Measurements from ENCODE around the gene RORC. TPM values are rescaled to one million over a fixed set of nuclear protein-coding genes. Genes with fewer than 3 reads are reported as not detected.

RORC gene
- total and polyA plus RNA-seq, 4 donors, result 7.6 to 24.7 (median 9.6) TPM

- H3K4me1 ChIP-seq (ENCODE audit: control insufficient read depth in 5 of 5, insufficient read depth in 5 of 5, low read length in 5 of 5), result peaks cover 0 to 25% (median 12%) of the 10 kb centered on the region in 5 donors
- 23 to 52% methylated on average over 9 of the region's 9 CpGs for WGBS, 2 donors
- H3K9ac ChIP-seq (ENCODE audit: insufficient read depth in 1 of 2, low read length in 2 of 2), result no peak overlapping the region
- H3K4me3 ChIP-seq, result no peak overlapping the region
- no peak overlapping the region for H3K27ac ChIP-seq (ENCODE audit: low read depth in 1 of 2, low read length in 1 of 2)
- ATAC-seq (ENCODE audit: insufficient read depth, low FRiP score) (no peak), DNase-seq (no peak)
- H3K27me3 ChIP-seq (ENCODE audit: control insufficient read depth in 3 of 3, insufficient read depth in 3 of 3, low read length in 2 of 3), result no peaks in the 10 kb centered on the region
- no peaks in the 10 kb centered on the region for H3K36me3 ChIP-seq (ENCODE audit: control insufficient read depth in 4 of 4, insufficient read depth in 4 of 4, low read length in 4 of 4)
- H3K9me3 ChIP-seq (ENCODE audit: control insufficient read depth in 4 of 4, insufficient read depth in 3 of 4, low read length in 3 of 4), result no peaks in the 10 kb centered on the region
- TF ChIP-seq CTCF (IDR thresholded peaks at IDR 0.05; ENCODE audit: control extremely low read depth, extremely low read depth), result no peak
Measured at GRCh38 chr1:151827853-151828252, 3.7 kb downstream of the RORC start.

GRCh38 chr1:151825751-151826660, 5.6 kb downstream of the RORC start:
- TF ChIP-seq CTCF (IDR thresholded peaks at IDR 0.05; ENCODE audit: control extremely low read depth, extremely low read depth), result no peak
- 69 to 71% methylated on average over 19 to 21 of the region's 21 CpGs for WGBS, 2 donors
- no peak overlapping the region for H3K27ac ChIP-seq (ENCODE audit: low read depth in 1 of 2, low read length in 1 of 2)

GRCh38 chr1:151825204-151825603, 6.4 kb downstream of the RORC start:
- DNase-seq (peak in 2 of 3 donors; percentile 12 to 19), ATAC-seq (ENCODE audit: insufficient read depth, low FRiP score) (no peak)
- Histone ChIP-seq H3K9ac (ENCODE audit: insufficient read depth in 1 of 2, low read length in 2 of 2) (no peak overlapping the region), H3K36me3 (ENCODE audit: control insufficient read depth in 4 of 4, insufficient read depth in 4 of 4, low read length in 4 of 4) (no peaks in the 10 kb centered on the region), H3K27me3 (ENCODE audit: control insufficient read depth in 3 of 3, insufficient read depth in 3 of 3, low read length in 2 of 3) (no peaks in the 10 kb centered on the region), H3K9me3 (ENCODE audit: control insufficient read depth in 4 of 4, insufficient read depth in 3 of 4, low read length in 3 of 4) (no peaks in the 10 kb centered on the region), H3K27ac (ENCODE audit: low read depth in 1 of 2, low read length in 1 of 2) (no peak overlapping the region), H3K4me3 (no peak overlapping the region), H3K4me1 (ENCODE audit: control insufficient read depth in 5 of 5, insufficient read depth in 5 of 5, low read length in 5 of 5) (peaks cover 0 to 15% (median 9%) of the 10 kb centered on the region in 5 donors)
- no peak for TF ChIP-seq CTCF (IDR thresholded peaks at IDR 0.05; ENCODE audit: control extremely low read depth, extremely low read depth)
- WGBS, 2 donors, result 81 to 84% methylated on average over 9 of the region's 9 CpGs

More at GRCh38 chr1:151825751-151826660, 5.6 kb downstream of the RORC start:
- DNase-seq (no peak), ATAC-seq (ENCODE audit: insufficient read depth, low FRiP score) (no peak)
- Histone ChIP-seq H3K36me3 (ENCODE audit: control insufficient read depth in 4 of 4, insufficient read depth in 4 of 4, low read length in 4 of 4) (no peaks in the 10 kb centered on the region), H3K27me3 (ENCODE audit: control insufficient read depth in 3 of 3, insufficient read depth in 3 of 3, low read length in 2 of 3) (no peaks in the 10 kb centered on the region), H3K4me3 (no peak overlapping the region), H3K9ac (ENCODE audit: insufficient read depth in 1 of 2, low read length in 2 of 2) (no peak overlapping the region), H3K4me1 (ENCODE audit: control insufficient read depth in 5 of 5, insufficient read depth in 5 of 5, low read length in 5 of 5) (peaks cover 0 to 21% (median 5%) of the 10 kb centered on the region in 5 donors), H3K9me3 (ENCODE audit: control insufficient read depth in 4 of 4, insufficient read depth in 3 of 4, low read length in 3 of 4) (no peaks in the 10 kb centered on the region)

Data from lung (tissue), 12 donors.